ENCODE measurements around the gene FAT1.

GRCh38 chr4:186693894-186694293, 29.8 kb downstream of the FAT1 start:
- TF ChIP-seq RAD21 (IDR thresholded peaks at IDR 0.05; ENCODE audit: low read depth) (no peak), TAF1 (IDR thresholded peaks at IDR 0.05; ENCODE audit: low read depth) (no peak), TEAD4 (IDR thresholded peaks at IDR 0.05) (no peak), FOXM1 (IDR thresholded peaks at IDR 0.05; ENCODE audit: borderline replicate concordance, low read depth) (no peak), CEBPB (IDR thresholded peaks at IDR 0.05) (no peak), EP300 (IDR thresholded peaks at IDR 0.05; ENCODE audit: borderline replicate concordance) (no peak), REST (IDR thresholded peaks at IDR 0.05; ENCODE audit: low read depth) (no peak), MAX (IDR thresholded peaks at IDR 0.05) (no peak), USF1 (IDR thresholded peaks at IDR 0.05) (no peak), EGR1 (IDR thresholded peaks at IDR 0.05) (no peak), ZBTB7A (IDR thresholded peaks at IDR 0.05; ENCODE audit: low read depth) (no peak), NFIC (IDR thresholded peaks at IDR 0.05) (no peak)
